HepG2 (cell line): Measurements from ENCODE around the gene VWA1. TPM values are rescaled to one million over a fixed set of nuclear protein-coding genes. Genes with fewer than 3 reads are reported as not detected.

Source experiments
- PAX8 ChIP-seq: sonication (generic); formaldehyde crosslinking; IDR thresholded peaks from 2 replicates; pipeline ENCODE4 v1.8.0; 2022; ENCODE audit warnings: mild to moderate bottlenecking, missing genetic modification reagents, borderline replicate concordance
- PCBP1 ChIP-seq: fragments of 200-400 bp; formaldehyde crosslinking; IDR thresholded peaks from 2 replicates; pipeline ENCODE4 v1.6.1; 2017; ENCODE audit warnings: mild to moderate bottlenecking, low read depth, low read length, borderline replicate concordance
- SNAPC5 ChIP-seq: sonication (generic); formaldehyde crosslinking; IDR thresholded peaks from 2 replicates; pipeline ENCODE4 v1.8.1; 2023; ENCODE audit warnings: mild to moderate bottlenecking, missing genetic modification reagents, borderline replicate concordance
- SP1 ChIP-seq, 2 experiments: fragments of 450-650 bp in 1 of 2; sonication (generic) in 1 of 2; formaldehyde crosslinking in 1 of 2; IDR thresholded peaks; 2 replicates each; pipeline versions ENCODE4 v1.4.0 to v1.6.1; 2016 to 2020; ENCODE audit warnings: missing genetic modification reagents in 1 of 2
- ZNF232 ChIP-seq: sonication (generic); formaldehyde crosslinking; IDR thresholded peaks from 2 replicates; pipeline ENCODE4 v1.4.0; 2020; ENCODE audit warnings: missing genetic modification reagents, borderline replicate concordance
- ZNF407 ChIP-seq: sonication (generic); formaldehyde crosslinking; IDR thresholded peaks from one replicate; pipeline ENCODE4 v1.5.1; 2020; ENCODE audit warnings: mild to moderate bottlenecking, missing genetic modification reagents; ENCODE audit errors: not compliant biosample characterization
- ZNF800 ChIP-seq: sonication (generic); formaldehyde crosslinking; IDR thresholded peaks from 2 replicates; pipeline ENCODE4 v1.4.0; 2020; ENCODE audit warnings: missing genetic modification reagents
- polyA plus RNA-seq, 8 experiments: library from polyadenylated mRNA; depleted of rRNA in 3 of 8; stranded (reverse) in 7 of 8; unstranded in 1 of 8; fragments of >200 nt; fragmentation: Illumina TruSeq in 4 of 8; extraction: Trizol in 4 of 8; gene quantifications; 2 replicates each; pipeline versions ENCODE4 v1.2.1 to v1.2.3, GENCODE V29; 2011 to 2016; ENCODE audit warnings: low read depth in 4 of 8, missing spikeins in 1 of 8, mixed read lengths in 1 of 8; ENCODE audit not compliant: insufficient read depth in 1 of 8
- total RNA-seq, 5 experiments: library from RNA; depleted of rRNA; stranded (reverse); fragments of >200 nt; fragmentation: Illumina TruSeq; extraction: Trizol; gene quantifications; 2 replicates each; pipeline ENCODE4 v1.2.3, GENCODE V29; 2016; ENCODE audit warnings: low read depth in 1 of 5
- TF ChIP-seq, protein P1 (sequence below): sonication (generic); formaldehyde crosslinking; IDR thresholded peaks from 2 replicates; pipeline ENCODE4 v1.4.0; 2020; ENCODE audit warnings: missing genetic modification reagents, borderline replicate concordance
- TF ChIP-seq, protein P2 (sequence below): sonication (generic); formaldehyde crosslinking; IDR thresholded peaks from 2 replicates; pipeline ENCODE4 v1.4.0; 2020; ENCODE audit warnings: missing genetic modification reagents, borderline replicate concordance

Gene VWA1
- total and polyA plus RNA-seq, 2 of the 13 experiments (the other 11 are each of a cell fraction or from before 2014, with no cell fraction given), result 40.9 to 57.5 TPM

GRCh38 chr1:1402072-1402900 lies 33.2 kb upstream of the VWA1 start (continued):
- TF ChIP-seq SNAPC5 (no peak), PCBP1 (no peak), ZNF232 (CRISPR knock-in tag) (no peak), PAX8 (no peak), ZNF800 (CRISPR knock-in tag) (no peak), SP1 (IDR thresholded peaks at IDR 0.05) (no peak), SP1 (CRISPR knock-in tag; IDR thresholded peaks at IDR 0.05) (no peak), ZNF407 (CRISPR knock-in tag) (no peak)
- TF ChIP-seq, protein P1, sequence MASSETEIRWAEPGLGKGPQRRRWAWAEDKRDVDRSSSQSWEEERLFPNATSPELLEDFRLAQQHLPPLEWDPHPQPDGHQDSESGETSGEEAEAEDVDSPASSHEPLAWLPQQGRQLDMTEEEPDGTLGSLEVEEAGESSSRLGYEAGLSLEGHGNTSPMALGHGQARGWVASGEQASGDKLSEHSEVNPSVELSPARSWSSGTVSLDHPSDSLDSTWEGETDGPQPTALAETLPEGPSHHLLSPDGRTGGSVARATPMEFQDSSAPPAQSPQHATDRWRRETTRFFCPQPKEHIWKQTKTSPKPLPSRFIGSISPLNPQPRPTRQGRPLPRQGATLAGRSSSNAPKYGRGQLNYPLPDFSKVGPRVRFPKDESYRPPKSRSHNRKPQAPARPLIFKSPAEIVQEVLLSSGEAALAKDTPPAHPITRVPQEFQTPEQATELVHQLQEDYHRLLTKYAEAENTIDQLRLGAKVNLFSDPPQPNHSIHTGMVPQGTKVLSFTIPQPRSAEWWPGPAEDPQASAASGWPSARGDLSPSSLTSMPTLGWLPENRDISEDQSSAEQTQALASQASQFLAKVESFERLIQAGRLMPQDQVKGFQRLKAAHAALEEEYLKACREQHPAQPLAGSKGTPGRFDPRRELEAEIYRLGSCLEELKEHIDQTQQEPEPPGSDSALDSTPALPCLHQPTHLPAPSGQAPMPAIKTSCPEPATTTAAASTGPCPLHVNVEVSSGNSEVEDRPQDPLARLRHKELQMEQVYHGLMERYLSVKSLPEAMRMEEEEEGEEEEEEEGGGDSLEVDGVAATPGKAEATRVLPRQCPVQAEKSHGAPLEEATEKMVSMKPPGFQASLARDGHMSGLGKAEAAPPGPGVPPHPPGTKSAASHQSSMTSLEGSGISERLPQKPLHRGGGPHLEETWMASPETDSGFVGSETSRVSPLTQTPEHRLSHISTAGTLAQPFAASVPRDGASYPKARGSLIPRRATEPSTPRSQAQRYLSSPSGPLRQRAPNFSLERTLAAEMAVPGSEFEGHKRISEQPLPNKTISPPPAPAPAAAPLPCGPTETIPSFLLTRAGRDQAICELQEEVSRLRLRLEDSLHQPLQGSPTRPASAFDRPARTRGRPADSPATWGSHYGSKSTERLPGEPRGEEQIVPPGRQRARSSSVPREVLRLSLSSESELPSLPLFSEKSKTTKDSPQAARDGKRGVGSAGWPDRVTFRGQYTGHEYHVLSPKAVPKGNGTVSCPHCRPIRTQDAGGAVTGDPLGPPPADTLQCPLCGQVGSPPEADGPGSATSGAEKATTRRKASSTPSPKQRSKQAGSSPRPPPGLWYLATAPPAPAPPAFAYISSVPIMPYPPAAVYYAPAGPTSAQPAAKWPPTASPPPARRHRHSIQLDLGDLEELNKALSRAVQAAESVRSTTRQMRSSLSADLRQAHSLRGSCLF (CRISPR knock-in tag), result no peak
- TF ChIP-seq, protein P2, sequence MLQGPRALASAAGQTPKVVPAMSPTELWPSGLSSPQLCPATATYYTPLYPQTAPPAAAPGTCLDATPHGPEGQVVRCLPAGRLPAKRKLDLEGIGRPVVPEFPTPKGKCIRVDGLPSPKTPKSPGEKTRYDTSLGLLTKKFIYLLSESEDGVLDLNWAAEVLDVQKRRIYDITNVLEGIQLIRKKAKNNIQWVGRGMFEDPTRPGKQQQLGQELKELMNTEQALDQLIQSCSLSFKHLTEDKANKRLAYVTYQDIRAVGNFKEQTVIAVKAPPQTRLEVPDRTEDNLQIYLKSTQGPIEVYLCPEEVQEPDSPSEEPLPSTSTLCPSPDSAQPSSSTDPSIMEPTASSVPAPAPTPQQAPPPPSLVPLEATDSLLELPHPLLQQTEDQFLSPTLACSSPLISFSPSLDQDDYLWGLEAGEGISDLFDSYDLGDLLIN, result no peak
